ENCODE results near the gene UROC1. TPM values are rescaled to one million over a fixed set of nuclear protein-coding genes. Genes with fewer than 3 reads are reported as not detected.

The UROC1 gene
- total and polyA plus RNA-seq, 2 of the 13 experiments (the other 11 are each of a cell fraction or from before 2014, with no cell fraction given) = 0.71 to 1.3 TPM

- TF ChIP-seq ZKSCAN5 (CRISPR knock-in tag; IDR thresholded peaks at IDR 0.05) = no peak
- peak; percentile 41 to 67; a peak in 3 of 4 replicates for TF ChIP-seq HMGXB4 (CRISPR knock-in tag; IDR thresholded peaks at IDR 0.05; ENCODE audit: borderline replicate concordance in 1 of 2, low read depth in 1 of 2)
- TF ChIP-seq FOXC1 (CRISPR knock-in tag; IDR thresholded peaks at IDR 0.05; ENCODE audit: borderline replicate concordance) = peak; percentile 54; the same call in 1 of the 2 replicates
- 0 out of 2 replicates have a peak, but pooled peaks have one; percentile 24 for TF ChIP-seq SAP130 (CRISPR knock-in tag; IDR thresholded peaks at IDR 0.05; ENCODE audit: low read depth)
- TF ChIP-seq SMC3 (IDR thresholded peaks at IDR 0.05; ENCODE audit: low read length) = peak; percentile 39
- peak; percentile 25; the same call in 1 of the 2 replicates for TF ChIP-seq MYC (CRISPR knock-in tag; IDR thresholded peaks at IDR 0.05; ENCODE audit: borderline replicate concordance)
- 0 out of 2 replicates have a peak, but pooled peaks have one; percentile 35 for TF ChIP-seq HNF1B (CRISPR knock-in tag; IDR thresholded peaks at IDR 0.05)
- TF ChIP-seq ZFX (CRISPR knock-in tag; IDR thresholded peaks at IDR 0.05; ENCODE audit: low read depth) = peak; percentile 63
- TF ChIP-seq ELF3 (CRISPR knock-in tag; IDR thresholded peaks at IDR 0.05) = peak; percentile 69
- TF ChIP-seq ATF4 (CRISPR knock-in tag; IDR thresholded peaks at IDR 0.05) = no peak
- peak; percentile 60; the same call in 1 of the 2 replicates for TF ChIP-seq ZBTB33 (CRISPR knock-in tag; IDR thresholded peaks at IDR 0.05)
- peak; percentile 23; the same call in 1 of the 2 replicates for TF ChIP-seq ZNF580 (CRISPR knock-in tag; IDR thresholded peaks at IDR 0.05; ENCODE audit: borderline replicate concordance, low read depth)
- TF ChIP-seq HNRNPL (IDR thresholded peaks at IDR 0.05; ENCODE audit: low read depth, low read length) = 0 out of 2 replicates have a peak, but pooled peaks have one; percentile 59
- no peak for TF ChIP-seq ZNF678 (CRISPR knock-in tag; IDR thresholded peaks at IDR 0.05)
- TF ChIP-seq ZFY (CRISPR knock-in tag; IDR thresholded peaks at IDR 0.05) = peak; percentile 34; the same call in 1 of the 2 replicates
- TF ChIP-seq CSRNP2 (CRISPR knock-in tag; conservative IDR thresholded peaks at IDR 0.05; ENCODE audit: low read depth) = no peak
- peak; percentile 36; the same call in 1 of the 2 replicates for TF ChIP-seq MED1 (CRISPR knock-in tag; IDR thresholded peaks at IDR 0.05)
- 0 out of 2 replicates have a peak, but pooled peaks have one; percentile 37 for TF ChIP-seq TARDBP (CRISPR knock-in tag; IDR thresholded peaks at IDR 0.05)
- no peak for TF ChIP-seq SRSF4 (IDR thresholded peaks at IDR 0.05; ENCODE audit: low read depth, low read length, poor library complexity, severe bottlenecking)
Observed at GRCh38 chr3:126498929-126499328, 18.6 kb downstream of the UROC1 start (continued).
